CD4-positive, alpha-beta memory T cell (primary cell): Measurements from ENCODE around the gene ADGRG6. TPM values are rescaled to one million over a fixed set of nuclear protein-coding genes. Genes with fewer than 3 reads are reported as not detected.

ENCODE experiments used
- CTCF ChIA-PET: fragments of 350-600 bp; sonication (Branson Sonifier 250); formaldehyde crosslinking; loops from one replicate; lab custom pipeline; 2021; ENCODE audit warnings: inconsistent platforms; ENCODE audit not compliant: partially characterized antibody; lab: Charles Lee
- POLR2A ChIA-PET: fragments of 350-600 bp; sonication (Branson Sonifier 250); formaldehyde crosslinking; loops from one replicate; lab custom pipeline; 2021; ENCODE audit not compliant: partially characterized antibody; lab: Charles Lee
- DNase-seq, 5 donors: peaks; one replicate each; pipeline versions ENCODE4 v3.0.0 to v3.0.0-alpha.2; 2020 to 2022; ENCODE audit warnings: mixed read lengths in 1 of 5
- H3K27ac ChIP-seq: one replicate; pipeline ENCODE4 v1.7.0; 2013; ENCODE audit warnings: low read depth, low read length
- H3K27me3 ChIP-seq: 2 replicates; pipeline ENCODE4 v1.7.0; 2013; ENCODE audit warnings: mild to moderate bottlenecking, low read length, moderate library complexity; ENCODE audit not compliant: insufficient read depth
- H3K36me3 ChIP-seq: 2 replicates; pipeline ENCODE4 v1.7.0; 2013; ENCODE audit warnings: mild to moderate bottlenecking, low read length, moderate library complexity; ENCODE audit not compliant: insufficient read depth
- H3K4me1 ChIP-seq: 2 replicates; pipeline ENCODE4 v1.7.0; 2013; ENCODE audit warnings: mild to moderate bottlenecking, low read length, moderate library complexity; ENCODE audit not compliant: insufficient read depth
- H3K4me3 ChIP-seq, 2 donors: one replicate each; pipeline ENCODE4 v1.7.0; 2013; ENCODE audit warnings: low read length in 2 of 2, mild to moderate bottlenecking in 1 of 2
- H3K9me3 ChIP-seq, 2 donors: one replicate each; pipeline ENCODE4 v1.7.0; 2013; ENCODE audit warnings: low read length in 2 of 2, control low read depth in 1 of 2; ENCODE audit not compliant: control insufficient read depth in 1 of 2
- H3K27ac Mint-ChIP-seq, 7 donors: one replicate each; pipeline ENCODE4 v1.8.0; 2020 to 2021; ENCODE audit warnings: mixed read lengths in 7 of 7, mild to moderate bottlenecking in 6 of 7, inconsistent platforms in 3 of 7, moderate library complexity in 3 of 7
- H3K27me3 Mint-ChIP-seq, 2 donors: one replicate each; pipeline ENCODE4 v1.8.0; 2020 to 2021; ENCODE audit warnings: mixed read lengths in 2 of 2
- H3K36me3 Mint-ChIP-seq, 2 donors: one replicate each; pipeline ENCODE4 v1.8.0; 2020 to 2021; ENCODE audit warnings: mixed read lengths in 2 of 2, inconsistent platforms in 1 of 2, mild to moderate bottlenecking in 1 of 2
- H3K4me1 Mint-ChIP-seq, 4 donors: one replicate each; pipeline ENCODE4 v1.8.0; 2020 to 2021; ENCODE audit warnings: mixed read lengths in 4 of 4, mild to moderate bottlenecking in 1 of 4
- H3K4me3 Mint-ChIP-seq, 8 donors: one replicate each; pipeline ENCODE4 v1.8.0; 2020 to 2021; ENCODE audit warnings: mixed read lengths in 8 of 8, mild to moderate bottlenecking in 7 of 8, moderate library complexity in 6 of 8, inconsistent platforms in 3 of 8
- H3K9me3 Mint-ChIP-seq, 8 donors: one replicate each; pipeline ENCODE4 v1.8.0; 2020 to 2021; ENCODE audit warnings: mixed read lengths in 8 of 8, mild to moderate bottlenecking in 5 of 8, inconsistent platforms in 3 of 8, moderate library complexity in 1 of 8
- intact Hi-C: fragments of 100-400 bp; cut with micrococcal nuclease; formaldehyde crosslinking; loops from one replicate; pipeline ENCODE4 v1.15.1; 2023
- polyA plus RNA-seq, 2 donors: library from polyadenylated mRNA; unstranded; fragments of 300-500 nt; fragmentation: Illumina TruSeq; gene quantifications; one replicate each; pipeline ENCODE4 v1.2.3, GENCODE V29; 2021
- total RNA-seq, 2 experiments: library from RNA; stranded (reverse); gene quantifications; one replicate each; pipeline ENCODE4 v1.2.3, GENCODE V29; 2021

ADGRG6 gene
- total and polyA plus RNA-seq, 4 experiments from 2014 or later = 0.22 to 0.47 TPM; not detected in 2

- intact Hi-C loops = no loop called here
- no peak overlapping the region for H3K27ac ChIP-seq
- CTCF ChIA-PET = interaction anchor here (2.5 kb wide), 1 partner anchor 13 kb away, joined by 9 read pairs; no protein-coding TSS in a partner anchor
- POLR2A ChIA-PET = no interaction called here
- H3K4me3 ChIP-seq = no peak overlapping the region
- no peaks in the 10 kb centered on the region for H3K9me3 ChIP-seq
- Mint-ChIP-seq H3K27ac (no peak overlapping the region), H3K4me3 (no peak overlapping the region), H3K36me3 (no peaks in the 10 kb centered on the region), H3K27me3 (peaks cover 3 to 6% of the 10 kb centered on the region in 2 donors), H3K4me1 (no peaks in the 10 kb centered on the region), H3K9me3 (no peaks in the 10 kb centered on the region)
- H3K27me3 ChIP-seq = no peaks in the 10 kb centered on the region
- H3K4me1 ChIP-seq = no peaks in the 10 kb centered on the region
- H3K36me3 ChIP-seq = no peaks in the 10 kb centered on the region
- no peak for DNase-seq
Measured at GRCh38 chr6:142374091-142374770, 72.4 kb downstream of the ADGRG6 start.

GRCh38 chr6:142374965-142375733, 73.3 kb downstream of the ADGRG6 start:
- Mint-ChIP-seq H3K4me3 (no peak overlapping the region), H3K4me1 (no peaks in the 10 kb centered on the region), H3K36me3 (no peaks in the 10 kb centered on the region), H3K27ac (no peak overlapping the region), H3K27me3 (peaks cover 4 to 6% of the 10 kb centered on the region in 2 donors), H3K9me3 (no peaks in the 10 kb centered on the region)
- CTCF ChIA-PET = no interaction called here
- Histone ChIP-seq H3K36me3 (no peaks in the 10 kb centered on the region), H3K4me1 (no peaks in the 10 kb centered on the region), H3K9me3 (no peaks in the 10 kb centered on the region), H3K27ac (no peak overlapping the region), H3K4me3 (no peak overlapping the region), H3K27me3 (no peaks in the 10 kb centered on the region)
- intact Hi-C loops = no loop called here
- DNase-seq = no peak
- POLR2A ChIA-PET = no interaction called here

- H3K36me3 ChIP-seq = no peaks in the 10 kb centered on the region
Measured at GRCh38 chr6:142376115-142376514, 74.3 kb downstream of the ADGRG6 start.

DNA sequence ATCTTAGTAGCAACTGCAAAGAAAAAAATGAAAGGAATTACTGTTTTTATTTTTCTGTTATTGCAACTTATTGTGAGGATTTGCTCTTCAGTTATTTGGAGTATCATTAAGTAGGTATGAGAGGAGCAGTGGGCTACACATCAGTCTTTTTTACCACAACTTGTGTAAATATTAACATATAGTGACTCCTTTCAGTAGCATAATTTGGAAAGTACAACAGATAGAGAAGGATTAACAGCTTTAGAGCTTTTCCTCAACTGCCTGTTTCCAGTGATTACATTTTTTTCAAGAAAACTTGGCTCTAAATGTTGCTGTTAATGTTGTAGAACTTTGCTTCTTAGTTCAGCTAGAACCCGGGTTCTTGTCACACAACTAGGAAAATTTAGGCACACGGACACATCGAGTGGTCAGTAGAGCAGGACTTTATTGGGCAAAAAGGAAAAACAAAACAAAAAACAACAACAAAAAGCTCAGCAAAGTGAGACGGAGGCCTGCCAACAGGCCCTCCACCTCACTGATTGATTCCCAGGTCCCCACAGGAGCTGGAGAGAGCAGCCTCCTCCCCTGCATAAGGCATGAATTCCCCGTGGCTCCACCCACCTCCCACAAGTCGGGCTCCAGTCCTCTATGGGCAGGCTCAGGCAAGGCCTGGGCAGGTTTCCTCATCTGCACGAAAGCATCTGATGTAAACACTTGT, 75.1 kb downstream of the ADGRG6 start:
- H3K27ac ChIP-seq = no peak overlapping the region
- Mint-ChIP-seq H3K4me1 (peaks cover 0 to 3% (median 0%) of the 10 kb centered on the region in 4 donors), H3K9me3 (no peaks in the 10 kb centered on the region), H3K27me3 (peaks cover 9 to 10% of the 10 kb centered on the region in 2 donors), H3K27ac (no peak overlapping the region), H3K36me3 (no peaks in the 10 kb centered on the region), H3K4me3 (no peak overlapping the region)
- no peak overlapping the region for H3K4me3 ChIP-seq
- POLR2A ChIA-PET = no interaction called here
- intact Hi-C loops = no loop called here
- H3K27me3 ChIP-seq = no peaks in the 10 kb centered on the region
- H3K9me3 ChIP-seq = no peaks in the 10 kb centered on the region
- no peak for DNase-seq
- H3K4me1 ChIP-seq = no peaks in the 10 kb centered on the region
- CTCF ChIA-PET = no interaction called here
- H3K36me3 ChIP-seq = no peaks in the 10 kb centered on the region

More at GRCh38 chr6:142376115-142376514, 74.3 kb downstream of the ADGRG6 start:
- Histone ChIP-seq H3K27me3 (no peaks in the 10 kb centered on the region), H3K4me1 (no peaks in the 10 kb centered on the region), H3K9me3 (no peaks in the 10 kb centered on the region), H3K4me3 (no peak overlapping the region), H3K27ac (no peak overlapping the region)
- DNase-seq = no peak
- no peaks in the 10 kb centered on the region for H3K36me3 Mint-ChIP-seq
- ChIA-PET CTCF (no interaction called here), POLR2A (no interaction called here)
- peaks cover 0 to 3% (median 0%) of the 10 kb centered on the region in 4 donors for H3K4me1 Mint-ChIP-seq
- H3K9me3 Mint-ChIP-seq = no peaks in the 10 kb centered on the region
- peaks cover 8 to 10% of the 10 kb centered on the region in 2 donors for H3K27me3 Mint-ChIP-seq
- no peak overlapping the region for H3K27ac Mint-ChIP-seq
- intact Hi-C loops = no loop called here
- no peak overlapping the region for H3K4me3 Mint-ChIP-seq

- Histone ChIP-seq H3K4me3 (no peak overlapping the region), H3K4me1 (no peaks in the 10 kb centered on the region), H3K9me3 (no peaks in the 10 kb centered on the region), H3K36me3 (no peaks in the 10 kb centered on the region), H3K27me3 (no peaks in the 10 kb centered on the region), H3K27ac (no peak overlapping the region)
- DNase-seq = no peak
- H3K9me3 Mint-ChIP-seq = no peaks in the 10 kb centered on the region
- H3K4me1 Mint-ChIP-seq = peaks cover 0 to 3% (median 0%) of the 10 kb centered on the region in 4 donors
- no peak overlapping the region for H3K4me3 Mint-ChIP-seq
- H3K36me3 Mint-ChIP-seq = no peaks in the 10 kb centered on the region
- no peak overlapping the region for H3K27ac Mint-ChIP-seq
- intact Hi-C loops = no loop called here
- ChIA-PET CTCF (interaction anchor here (1.3 to 1.6 kb wide), 2 partner anchors 9 to 13 kb away, joined by 4 read pairs; no protein-coding TSS in a partner anchor), POLR2A (no interaction called here)
- peaks cover 9 to 10% of the 10 kb centered on the region in 2 donors for H3K27me3 Mint-ChIP-seq
Measured at GRCh38 chr6:142377497-142377848, 75.7 kb downstream of the ADGRG6 start.

- no peaks in the 10 kb centered on the region for H3K36me3 ChIP-seq
- no peaks in the 10 kb centered on the region for H3K9me3 Mint-ChIP-seq
- DNase-seq = no peak
- intact Hi-C loops = no loop called here
- POLR2A ChIA-PET = no interaction called here
- H3K27ac Mint-ChIP-seq = no peak overlapping the region
- H3K4me3 ChIP-seq = no peak overlapping the region
- CTCF ChIA-PET = interaction anchor here (1.3 to 1.6 kb wide), 2 partner anchors 8 to 12 kb away, joined by 4 read pairs; no protein-coding TSS in a partner anchor
- no peaks in the 10 kb centered on the region for H3K9me3 ChIP-seq
- H3K27me3 Mint-ChIP-seq = peaks cover 9 to 10% of the 10 kb centered on the region in 2 donors
- H3K27me3 ChIP-seq = no peaks in the 10 kb centered on the region
- no peaks in the 10 kb centered on the region for H3K36me3 Mint-ChIP-seq
- H3K4me1 ChIP-seq = no peaks in the 10 kb centered on the region
- H3K27ac ChIP-seq = no peak overlapping the region
- peaks cover 0 to 3% (median 0%) of the 10 kb centered on the region in 4 donors for H3K4me1 Mint-ChIP-seq
- no peak overlapping the region for H3K4me3 Mint-ChIP-seq
Measured at GRCh38 chr6:142378138-142378875, 76.5 kb downstream of the ADGRG6 start.
